Ovary (tissue), 9 donors: ENCODE results near the gene EEIG1. TPM values are rescaled to one million over a fixed set of nuclear protein-coding genes. Genes with fewer than 3 reads are reported as not detected.

ENCODE experiments used
- DNase-seq, 5 donors: peaks; one replicate each; pipeline ENCODE4 v3.0.0-alpha.2; 2019 to 2020
- H3K27ac ChIP-seq, 2 donors: fragments of 200-600 bp; one replicate each; pipeline versions ENCODE4 v1.5.1 to v1.8.0; 2019 to 2022
- H3K27me3 ChIP-seq: fragments of 200-600 bp; one replicate; pipeline ENCODE4 v1.8.0; 2022
- H3K36me3 ChIP-seq: fragments of 200-600 bp; sonication (generic); one replicate; pipeline ENCODE4 v1.5.1; 2019
- H3K4me1 ChIP-seq: one replicate; pipeline ENCODE4 v1.8.1; 2013; ENCODE audit warnings: mild to moderate bottlenecking, moderate library complexity; ENCODE audit not compliant: insufficient read depth
- H3K4me3 ChIP-seq: fragments of 200-600 bp; sonication (generic); one replicate; pipeline ENCODE4 v1.5.1; 2017
- H3K9me3 ChIP-seq, 2 donors: fragments of 200-600 bp in 1 of 2; sonication (generic) in 1 of 2; one replicate each; pipeline versions ENCODE4 v1.5.1 to v1.8.1; 2013 to 2019; ENCODE audit warnings: mild to moderate bottlenecking in 1 of 2, moderate library complexity in 1 of 2
- EP300 ChIP-seq: sonication (generic); formaldehyde crosslinking; IDR thresholded peaks from one replicate; pipeline ENCODE4 v1.6.1; 2017; ENCODE audit warnings: antibody characterized with exemption
- POLR2A ChIP-seq: fragments of 450-650 bp; IDR thresholded peaks from one replicate; pipeline ENCODE4 v1.6.1; 2017; ENCODE audit warnings: antibody characterized with exemption, mild to moderate bottlenecking, moderate library complexity
- WGBS, 3 donors: extraction: QIAGEN DNeasy Blood & Tissue Kit in 1 of 3; methylation state at CpG; one replicate each; pipeline versions ENCODE4 v1.1.5 to v1.1.7; 2013 to 2017; 5-methylcytosine and 5-hydroxymethylcytosine counted together
- intact Hi-C, 4 donors: fragments of 100-400 bp; cut with DNase I; formaldehyde crosslinking; loops; one replicate each; pipeline versions ENCODE4 v1.11.0 to v1.15.1; 2022 to 2023
- polyA plus RNA-seq, 2 donors: library from polyadenylated mRNA; stranded (reverse); fragments of 200-250 nt in 1 of 2; fragments of 350-450 nt in 1 of 2; fragmentation: Illumina TruSeq in 1 of 2; extraction: RNeasy Lipid Tissue Mini Kit (QIAGEN cat#74804) in 1 of 2; gene quantifications; one replicate each; pipeline ENCODE4 v1.2.3, GENCODE V29; 2013 to 2014
- total RNA-seq, 7 donors: library from RNA; depleted of rRNA in 2 of 7; stranded (reverse); fragments of >200 nt in 2 of 7; fragmentation: NEBNext Ultra II Directional in 3 of 7; extraction: Animal tissue kit (Norgen Biotek cat#: 25700) in 3 of 7; gene quantifications; one replicate each; pipeline versions ENCODE4 v1.1.0 to v1.2.4, GENCODE V29; 2016 to 2023
- TF ChIP-seq, protein P1 (sequence below), 3 donors: fragments of 450-650 bp in 2 of 3; fragments of 200-600 bp in 1 of 3; IDR thresholded peaks; one replicate each; pipeline versions ENCODE4 v1.5.1 to v1.8.0; 2016 to 2022; ENCODE audit warnings: antibody characterized with exemption in 3 of 3, mild to moderate bottlenecking in 1 of 3
- donor health status: DM: no; HTN: no; CAD: no; lungs with moderate emphysema.
- donor health status: DM: no; HTN: no; CAD: no.
- donor health status: Bipolar disorder and iron deficiency.
- donor health status: DM: yes; HTN: yes; CAD: no.
- donor health status: DM: no; HTN: no; CAD: no.
- donor health status: DM: yes; HTN: yes; CAD: no.

Gene EEIG1
- total and polyA plus RNA-seq, 9 donors, result 8.6 to 104 (median 75.5) TPM

DNA sequence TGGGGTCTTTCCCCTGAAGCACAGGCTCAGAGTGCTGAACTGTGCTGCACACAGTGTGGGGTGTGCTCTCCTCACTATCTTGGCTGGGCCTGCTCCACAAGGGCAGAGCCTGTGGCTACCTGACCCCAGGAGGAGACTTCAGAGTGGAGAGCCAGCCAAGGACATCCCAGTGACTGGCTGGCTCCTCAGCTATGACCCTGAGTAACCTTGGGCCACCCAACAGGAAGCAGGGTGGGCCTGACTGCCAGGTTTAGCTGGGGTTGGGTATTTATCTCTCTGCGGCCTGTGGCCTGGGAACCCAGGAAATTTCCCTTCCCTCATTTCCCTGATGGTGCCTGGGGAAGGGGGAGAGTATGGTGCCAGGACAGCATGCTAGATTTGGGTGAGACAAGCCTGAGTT, 2.1 kb upstream of the EEIG1 start:
- no peak for DNase-seq
- Histone ChIP-seq H3K27me3 (no peaks in the 10 kb centered on the region), H3K36me3 (no peaks in the 10 kb centered on the region), H3K4me3 (no peak overlapping the region), H3K27ac (no peak overlapping the region), H3K4me1 (peaks cover 4% of the 10 kb centered on the region), H3K9me3 (no peaks in the 10 kb centered on the region)
- TF ChIP-seq POLR2A, result no peak
- no peak for TF ChIP-seq EP300
- TF ChIP-seq, protein P1, sequence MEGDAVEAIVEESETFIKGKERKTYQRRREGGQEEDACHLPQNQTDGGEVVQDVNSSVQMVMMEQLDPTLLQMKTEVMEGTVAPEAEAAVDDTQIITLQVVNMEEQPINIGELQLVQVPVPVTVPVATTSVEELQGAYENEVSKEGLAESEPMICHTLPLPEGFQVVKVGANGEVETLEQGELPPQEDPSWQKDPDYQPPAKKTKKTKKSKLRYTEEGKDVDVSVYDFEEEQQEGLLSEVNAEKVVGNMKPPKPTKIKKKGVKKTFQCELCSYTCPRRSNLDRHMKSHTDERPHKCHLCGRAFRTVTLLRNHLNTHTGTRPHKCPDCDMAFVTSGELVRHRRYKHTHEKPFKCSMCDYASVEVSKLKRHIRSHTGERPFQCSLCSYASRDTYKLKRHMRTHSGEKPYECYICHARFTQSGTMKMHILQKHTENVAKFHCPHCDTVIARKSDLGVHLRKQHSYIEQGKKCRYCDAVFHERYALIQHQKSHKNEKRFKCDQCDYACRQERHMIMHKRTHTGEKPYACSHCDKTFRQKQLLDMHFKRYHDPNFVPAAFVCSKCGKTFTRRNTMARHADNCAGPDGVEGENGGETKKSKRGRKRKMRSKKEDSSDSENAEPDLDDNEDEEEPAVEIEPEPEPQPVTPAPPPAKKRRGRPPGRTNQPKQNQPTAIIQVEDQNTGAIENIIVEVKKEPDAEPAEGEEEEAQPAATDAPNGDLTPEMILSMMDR (IDR thresholded peaks at IDR 0.05), result no peak
- WGBS, 3 donors, result 83 to 100% (median 92%) methylated on average over 1 of the region's 1 CpG
- intact Hi-C loops, result no loop called here

- Histone ChIP-seq H3K27me3 (no peaks in the 10 kb centered on the region), H3K9me3 (no peaks in the 10 kb centered on the region), H3K27ac (peak overlapping the region in 1 of 2 donors; percentile 71), H3K4me3 (peak overlapping the region; percentile 89), H3K36me3 (no peaks in the 10 kb centered on the region), H3K4me1 (peaks cover 15% of the 10 kb centered on the region)
- DNase-seq, result peak in 3 of 5 donors; percentile 25 to 46 (median 34)
- intact Hi-C loops, result no loop called here
- WGBS, 3 donors, result 62 to 66% (median 65%) methylated on average over 11 of the region's 11 CpGs
- no peak for TF ChIP-seq POLR2A
- TF ChIP-seq EP300, result no peak
- TF ChIP-seq, protein P1 (IDR thresholded peaks at IDR 0.05), result no peak
Measured at GRCh38 chr9:127981559-127982121, 851 bp upstream of the EEIG1 start.

GRCh38 chr9:127980060-127980705, 606 bp downstream of the EEIG1 start:
- DNase-seq, result peak; percentile 42 to 69 (median 55)
- H3K27me3 ChIP-seq, result no peaks in the 10 kb centered on the region
- H3K4me3 ChIP-seq, result peak overlapping the region; percentile 89
- 0% methylated on average over 35 to 61 of the region's 61 CpGs for WGBS, 3 donors
- TF ChIP-seq, protein P1 (IDR thresholded peaks at IDR 0.05), result no peak
- TF ChIP-seq POLR2A (no peak), EP300 (no peak)
- peak overlapping the region; percentile 60 to 74 for H3K27ac ChIP-seq
- H3K4me1 ChIP-seq, result peaks cover 27% of the 10 kb centered on the region
- H3K36me3 ChIP-seq, result no peaks in the 10 kb centered on the region
- H3K9me3 ChIP-seq, result no peaks in the 10 kb centered on the region
- intact Hi-C loops, result no loop called here

DNA sequence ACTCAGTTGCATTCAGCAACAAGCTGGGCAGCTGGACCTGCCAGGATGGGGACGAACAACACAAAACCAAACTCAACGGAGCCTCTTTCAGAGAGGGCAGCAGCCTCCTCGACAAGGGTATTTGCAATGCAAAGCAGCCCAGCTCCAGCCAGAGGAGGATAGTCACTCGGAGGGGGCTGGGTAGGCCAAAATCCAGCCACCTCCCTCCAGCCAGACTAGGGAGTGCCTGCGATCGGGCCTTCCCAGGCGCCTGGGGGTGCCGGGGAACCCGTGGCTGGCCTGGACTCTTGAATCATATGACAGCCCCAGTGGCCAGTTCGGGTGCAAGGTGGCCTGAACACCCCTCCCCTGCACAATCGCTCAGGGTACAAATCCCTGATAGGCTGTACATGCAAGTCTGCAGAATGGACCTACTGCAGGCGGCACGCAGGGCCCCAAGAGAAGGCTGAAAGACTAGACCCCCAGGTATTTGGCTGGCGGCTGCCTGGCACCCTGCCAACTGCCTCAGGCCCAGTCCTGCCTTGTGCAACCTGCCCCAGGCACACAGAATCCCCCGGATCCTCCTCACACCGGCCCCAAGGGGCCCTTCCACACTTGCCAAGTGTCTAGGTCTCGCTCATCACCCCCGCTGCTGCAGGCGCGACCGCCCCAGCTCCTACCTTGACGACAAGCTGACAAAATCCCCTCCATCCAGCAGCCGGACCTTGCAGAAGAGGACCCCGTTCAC, 1.3 kb downstream of the EEIG1 start:
- TF ChIP-seq EP300, result no peak
- TF ChIP-seq, protein P1 (IDR thresholded peaks at IDR 0.05), result no peak
- Histone ChIP-seq H3K27ac (peak overlapping the region; percentile 60 to 74), H3K9me3 (no peaks in the 10 kb centered on the region), H3K4me3 (peak overlapping the region; percentile 89), H3K27me3 (no peaks in the 10 kb centered on the region), H3K36me3 (no peaks in the 10 kb centered on the region), H3K4me1 (peaks cover 33% of the 10 kb centered on the region)
- peak; percentile 54 to 77 (median 72) for DNase-seq
- 1 to 4% (median 4%) methylated on average over 21 to 24 of the region's 24 CpGs for WGBS, 3 donors
- intact Hi-C loops, result loop anchor here in 1 of 4 donors (5.0 kb wide), 1 partner anchor 37 kb away; no protein-coding TSS in a partner anchor
